CD4-positive, alpha-beta memory T cell (primary cell): Measurements from ENCODE around the gene PHC3. TPM values are rescaled to one million over a fixed set of nuclear protein-coding genes. Genes with fewer than 3 reads are reported as not detected.
"Not testable (repeated sequence)": the region's sequence is repeated elsewhere in the genome, so short reads cannot be mapped to it uniquely, and the experiment has no call there.

ENCODE experiments used
- CTCF ChIA-PET: fragments of 350-600 bp; sonication (Branson Sonifier 250); formaldehyde crosslinking; loops from one replicate; lab custom pipeline; 2021; ENCODE audit warnings: inconsistent platforms; ENCODE audit not compliant: partially characterized antibody; lab: Charles Lee
- POLR2A ChIA-PET: fragments of 350-600 bp; sonication (Branson Sonifier 250); formaldehyde crosslinking; loops from one replicate; lab custom pipeline; 2021; ENCODE audit not compliant: partially characterized antibody; lab: Charles Lee
- DNase-seq, 5 donors: peaks; one replicate each; pipeline versions ENCODE4 v3.0.0 to v3.0.0-alpha.2; 2020 to 2022; ENCODE audit warnings: mixed read lengths in 1 of 5
- H3K27ac ChIP-seq: one replicate; pipeline ENCODE4 v1.7.0; 2013; ENCODE audit warnings: low read depth, low read length
- H3K27me3 ChIP-seq: 2 replicates; pipeline ENCODE4 v1.7.0; 2013; ENCODE audit warnings: mild to moderate bottlenecking, low read length, moderate library complexity; ENCODE audit not compliant: insufficient read depth
- H3K36me3 ChIP-seq: 2 replicates; pipeline ENCODE4 v1.7.0; 2013; ENCODE audit warnings: mild to moderate bottlenecking, low read length, moderate library complexity; ENCODE audit not compliant: insufficient read depth
- H3K4me1 ChIP-seq: 2 replicates; pipeline ENCODE4 v1.7.0; 2013; ENCODE audit warnings: mild to moderate bottlenecking, low read length, moderate library complexity; ENCODE audit not compliant: insufficient read depth
- H3K4me3 ChIP-seq, 2 donors: one replicate each; pipeline ENCODE4 v1.7.0; 2013; ENCODE audit warnings: low read length in 2 of 2, mild to moderate bottlenecking in 1 of 2
- H3K9me3 ChIP-seq, 2 donors: one replicate each; pipeline ENCODE4 v1.7.0; 2013; ENCODE audit warnings: low read length in 2 of 2, control low read depth in 1 of 2; ENCODE audit not compliant: control insufficient read depth in 1 of 2
- H3K27ac Mint-ChIP-seq, 7 donors: one replicate each; pipeline ENCODE4 v1.8.0; 2020 to 2021; ENCODE audit warnings: mixed read lengths in 7 of 7, mild to moderate bottlenecking in 6 of 7, inconsistent platforms in 3 of 7, moderate library complexity in 3 of 7
- H3K27me3 Mint-ChIP-seq, 2 donors: one replicate each; pipeline ENCODE4 v1.8.0; 2020 to 2021; ENCODE audit warnings: mixed read lengths in 2 of 2
- H3K36me3 Mint-ChIP-seq, 2 donors: one replicate each; pipeline ENCODE4 v1.8.0; 2020 to 2021; ENCODE audit warnings: mixed read lengths in 2 of 2, inconsistent platforms in 1 of 2, mild to moderate bottlenecking in 1 of 2
- H3K4me1 Mint-ChIP-seq, 4 donors: one replicate each; pipeline ENCODE4 v1.8.0; 2020 to 2021; ENCODE audit warnings: mixed read lengths in 4 of 4, mild to moderate bottlenecking in 1 of 4
- H3K4me3 Mint-ChIP-seq, 8 donors: one replicate each; pipeline ENCODE4 v1.8.0; 2020 to 2021; ENCODE audit warnings: mixed read lengths in 8 of 8, mild to moderate bottlenecking in 7 of 8, moderate library complexity in 6 of 8, inconsistent platforms in 3 of 8
- H3K9me3 Mint-ChIP-seq, 8 donors: one replicate each; pipeline ENCODE4 v1.8.0; 2020 to 2021; ENCODE audit warnings: mixed read lengths in 8 of 8, mild to moderate bottlenecking in 5 of 8, inconsistent platforms in 3 of 8, moderate library complexity in 1 of 8
- intact Hi-C: fragments of 100-400 bp; cut with micrococcal nuclease; formaldehyde crosslinking; loops from one replicate; pipeline ENCODE4 v1.15.1; 2023
- polyA plus RNA-seq, 2 donors: library from polyadenylated mRNA; unstranded; fragments of 300-500 nt; fragmentation: Illumina TruSeq; gene quantifications; one replicate each; pipeline ENCODE4 v1.2.3, GENCODE V29; 2021
- total RNA-seq, 2 experiments: library from RNA; stranded (reverse); gene quantifications; one replicate each; pipeline ENCODE4 v1.2.3, GENCODE V29; 2021

The PHC3 gene
- total and polyA plus RNA-seq, 4 experiments from 2014 or later: 29.2 to 173 (median 116) TPM

DNA sequence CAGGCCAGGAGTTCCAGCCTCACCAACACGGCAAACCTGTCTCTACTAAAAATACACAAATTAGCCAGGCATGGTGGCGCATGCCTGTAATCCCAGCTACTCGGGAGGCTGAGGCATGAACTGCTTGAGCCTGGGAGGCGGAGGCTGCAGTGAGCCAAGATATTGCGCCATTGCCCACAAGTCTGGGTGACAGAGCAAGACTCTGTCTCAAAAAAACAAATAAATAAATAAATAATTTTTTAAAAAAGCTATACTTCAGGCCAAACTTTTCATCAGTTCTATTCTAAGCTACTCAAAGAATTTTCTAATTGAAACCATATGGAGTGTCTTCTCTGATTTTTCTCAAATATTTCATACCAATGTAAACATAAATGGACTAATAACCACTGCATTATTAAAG, 43.5 kb downstream of the PHC3 start:
- peaks cover 17% of the 10 kb centered on the region for H3K36me3 ChIP-seq
- H3K4me1 Mint-ChIP-seq: peaks cover 19 to 35% (median 27%) of the 10 kb centered on the region in 4 donors
- CTCF ChIA-PET: no interaction called here
- POLR2A ChIA-PET: interaction anchor here (1.4 kb wide), 1 partner anchor 41 kb away, joined by 3 read pairs; no protein-coding TSS in a partner anchor
- H3K27ac ChIP-seq: no peak overlapping the region
- peaks cover 0 to 2% (median 0%) of the 10 kb centered on the region in 8 donors for H3K9me3 Mint-ChIP-seq
- intact Hi-C loops: no loop called here
- H3K27me3 ChIP-seq: no peaks in the 10 kb centered on the region
- H3K27ac Mint-ChIP-seq: no peak overlapping the region
- no peaks in the 10 kb centered on the region for H3K9me3 ChIP-seq
- H3K4me1 ChIP-seq: no peaks in the 10 kb centered on the region
- no peaks in the 10 kb centered on the region for H3K27me3 Mint-ChIP-seq
- no peak for DNase-seq
- H3K4me3 ChIP-seq: no peak overlapping the region
- H3K4me3 Mint-ChIP-seq: no peak overlapping the region
- H3K36me3 Mint-ChIP-seq: peaks cover 52 to 53% of the 10 kb centered on the region in 2 donors

DNA sequence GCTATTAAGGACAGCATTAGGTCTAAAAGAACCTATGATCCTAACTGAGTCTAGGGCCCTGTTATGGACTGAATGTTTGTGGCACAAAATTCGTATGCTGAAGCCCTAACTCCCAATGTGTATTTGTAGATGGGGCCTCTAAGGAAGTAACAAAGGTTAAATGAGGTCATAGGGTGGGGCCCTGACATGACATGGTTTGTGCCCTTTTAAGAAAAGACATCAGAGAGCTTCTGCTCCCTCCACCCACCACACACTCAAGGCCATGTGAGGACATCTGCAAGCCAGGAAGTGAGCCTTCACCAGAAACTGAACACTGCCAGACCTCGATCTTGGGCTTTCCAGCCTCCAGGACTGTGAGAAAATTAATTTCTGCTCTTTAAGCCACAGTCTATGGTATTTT, 49.2 kb downstream of the PHC3 start:
- DNase-seq: no peak
- peaks cover 0 to 5% of the 10 kb centered on the region in 2 donors for H3K9me3 ChIP-seq
- no peak overlapping the region for H3K4me3 Mint-ChIP-seq
- H3K9me3 Mint-ChIP-seq: peaks cover 0 to 5% (median under 1%) of the 10 kb centered on the region in 8 donors
- no peak overlapping the region for H3K4me3 ChIP-seq
- no peaks in the 10 kb centered on the region for H3K27me3 ChIP-seq
- intact Hi-C loops: no loop called here
- H3K36me3 Mint-ChIP-seq: peaks cover 65 to 73% of the 10 kb centered on the region in 2 donors
- H3K27me3 Mint-ChIP-seq: no peaks in the 10 kb centered on the region
- CTCF ChIA-PET: no interaction called here
- H3K36me3 ChIP-seq: peaks cover 44% of the 10 kb centered on the region
- peaks cover 25 to 34% (median 30%) of the 10 kb centered on the region in 4 donors for H3K4me1 Mint-ChIP-seq
- peaks cover 19% of the 10 kb centered on the region for H3K4me1 ChIP-seq
- no peak overlapping the region for H3K27ac ChIP-seq
- POLR2A ChIA-PET: no interaction called here
- H3K27ac Mint-ChIP-seq: peak overlapping the region in 2 of 7 donors; percentile 22 to 25

DNA sequence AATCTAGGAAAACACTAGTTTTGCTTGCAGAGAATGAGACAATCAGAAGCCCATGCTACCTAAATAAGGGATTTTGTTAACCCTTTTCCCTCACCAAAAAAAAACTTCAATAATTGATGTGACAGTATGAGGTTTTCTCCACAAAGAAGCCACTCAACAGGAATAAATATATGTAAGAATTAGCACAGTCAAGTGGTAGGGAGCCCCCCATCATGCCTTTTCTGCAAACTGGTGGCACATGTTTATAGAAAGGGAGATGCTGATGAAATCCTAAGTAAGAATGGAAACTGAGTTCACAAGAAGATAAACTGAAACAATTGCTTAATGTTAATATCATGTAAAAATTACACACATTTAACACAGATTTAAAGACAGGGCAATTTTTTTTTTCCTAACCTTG, 51.0 kb downstream of the PHC3 start:
- Mint-ChIP-seq H3K27ac (peak overlapping the region in 2 of 7 donors; percentile 7 to 57), H3K27me3 (no peaks in the 10 kb centered on the region), H3K9me3 (peaks cover 0 to 5% (median under 1%) of the 10 kb centered on the region in 8 donors), H3K4me3 (no peak overlapping the region), H3K36me3 (peaks cover 51 to 62% of the 10 kb centered on the region in 2 donors), H3K4me1 (peaks cover 19 to 25% (median 23%) of the 10 kb centered on the region in 4 donors)
- intact Hi-C loops: no loop called here
- H3K27me3 ChIP-seq: no peaks in the 10 kb centered on the region
- peaks cover 23% of the 10 kb centered on the region for H3K4me1 ChIP-seq
- ChIA-PET POLR2A (no interaction called here), CTCF (no interaction called here)
- H3K4me3 ChIP-seq: no peak overlapping the region
- H3K9me3 ChIP-seq: peaks cover 0 to 5% of the 10 kb centered on the region in 2 donors
- no peak overlapping the region for H3K27ac ChIP-seq
- no peak for DNase-seq
- H3K36me3 ChIP-seq: peaks cover 34% of the 10 kb centered on the region

DNA sequence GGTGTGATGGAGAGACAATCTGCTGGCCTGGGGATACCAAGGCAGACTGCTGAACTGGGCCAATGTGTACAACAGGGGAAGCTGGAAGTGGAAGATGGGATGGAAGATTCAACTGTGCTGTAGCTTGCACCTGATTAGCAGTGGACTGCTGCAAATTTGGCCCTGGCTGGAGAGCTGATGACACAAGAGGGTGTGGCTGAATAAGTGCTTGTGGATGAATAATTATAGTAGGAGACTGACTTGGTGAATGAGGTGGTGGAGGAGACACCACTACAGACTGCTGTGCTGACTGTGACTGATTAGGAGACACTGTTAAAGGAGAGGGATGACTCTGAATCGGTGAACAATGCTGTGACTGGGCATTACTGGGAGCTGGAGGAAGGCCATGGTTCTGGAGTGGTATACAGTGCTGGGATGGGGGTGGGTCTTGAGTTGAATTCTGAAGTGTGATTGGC, 52.5 kb downstream of the PHC3 start:
- peaks cover 39 to 57% of the 10 kb centered on the region in 2 donors for H3K36me3 Mint-ChIP-seq
- peaks cover 19 to 25% (median 22%) of the 10 kb centered on the region in 4 donors for H3K4me1 Mint-ChIP-seq
- H3K9me3 Mint-ChIP-seq: peaks cover 0 to 5% (median under 1%) of the 10 kb centered on the region in 8 donors
- DNase-seq: no peak
- H3K36me3 ChIP-seq: peaks cover 33% of the 10 kb centered on the region
- ChIA-PET POLR2A (no interaction called here), CTCF (interaction anchor here (1.1 kb wide), 1 partner anchor 11 kb away, joined by 3 read pairs; no protein-coding TSS in a partner anchor)
- no peak overlapping the region for H3K27ac ChIP-seq
- peak overlapping the region; percentile 20 to 90 (median 75) for H3K27ac Mint-ChIP-seq
- intact Hi-C loops: no loop called here
- H3K4me1 ChIP-seq: peaks cover 23% of the 10 kb centered on the region
- peak overlapping the region in 6 of 8 donors; percentile 36 to 71 (median 63) for H3K4me3 Mint-ChIP-seq
- no peaks in the 10 kb centered on the region for H3K27me3 Mint-ChIP-seq
- no peaks in the 10 kb centered on the region for H3K27me3 ChIP-seq
- no peak overlapping the region for H3K4me3 ChIP-seq
- peaks cover 0 to 5% of the 10 kb centered on the region in 2 donors for H3K9me3 ChIP-seq

DNA sequence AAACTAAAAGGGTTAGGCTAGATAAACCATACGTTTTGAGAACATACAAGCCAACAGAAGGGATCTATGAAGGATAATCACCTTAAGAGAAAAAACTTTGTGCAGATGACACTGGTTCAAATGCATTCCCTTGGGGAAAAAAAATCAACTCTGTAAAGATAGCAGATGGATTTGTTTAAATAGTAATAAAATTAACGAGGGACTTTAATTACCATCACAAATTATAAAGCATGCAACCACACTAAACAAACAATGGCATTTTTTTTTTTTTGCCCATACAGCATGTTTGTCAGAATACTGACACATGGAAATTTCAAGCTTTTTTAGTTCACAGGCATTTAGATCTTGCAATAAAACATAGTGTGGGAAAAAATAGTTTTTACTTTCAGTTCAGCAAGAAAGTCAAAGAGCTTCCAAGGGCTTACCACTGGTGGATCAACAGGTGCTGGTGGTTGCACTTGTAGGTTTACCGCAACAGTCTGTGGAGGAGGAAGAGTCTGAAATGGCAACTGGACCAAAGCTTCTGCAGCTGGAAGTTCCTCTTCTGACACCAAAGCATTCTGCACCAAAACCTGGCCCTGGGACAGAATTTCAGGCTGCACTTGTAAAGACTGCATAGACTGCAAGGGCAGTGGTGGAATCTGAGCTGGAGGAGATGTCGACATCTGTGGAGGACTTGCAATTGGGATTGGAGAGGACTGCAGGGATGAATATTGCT, 53.1 kb downstream of the PHC3 start:
- no peaks in the 10 kb centered on the region for H3K27me3 ChIP-seq
- ChIA-PET POLR2A (no interaction called here), CTCF (interaction anchor here (1.1 kb wide), 1 partner anchor 11 kb away, joined by 3 read pairs; no protein-coding TSS in a partner anchor)
- H3K4me1 ChIP-seq: peaks cover 23% of the 10 kb centered on the region
- no peak overlapping the region for H3K4me3 ChIP-seq
- H3K36me3 ChIP-seq: peaks cover 29% of the 10 kb centered on the region
- H3K9me3 ChIP-seq: peaks cover 0 to 5% of the 10 kb centered on the region in 2 donors
- Mint-ChIP-seq H3K36me3 (peaks cover 34 to 52% of the 10 kb centered on the region in 2 donors), H3K27ac (peak overlapping the region; percentile 36 to 89 (median 62)), H3K4me1 (peaks cover 17 to 21% (median 21%) of the 10 kb centered on the region in 4 donors), H3K27me3 (no peaks in the 10 kb centered on the region), H3K9me3 (peaks cover 0 to 5% (median under 1%) of the 10 kb centered on the region in 8 donors), H3K4me3 (peak overlapping the region in 7 of 8 donors; percentile 32 to 71 (median 59))
- DNase-seq: peak in 2 of 5 donors; percentile 4 to 12
- no peak overlapping the region for H3K27ac ChIP-seq
- intact Hi-C loops: no loop called here

DNA sequence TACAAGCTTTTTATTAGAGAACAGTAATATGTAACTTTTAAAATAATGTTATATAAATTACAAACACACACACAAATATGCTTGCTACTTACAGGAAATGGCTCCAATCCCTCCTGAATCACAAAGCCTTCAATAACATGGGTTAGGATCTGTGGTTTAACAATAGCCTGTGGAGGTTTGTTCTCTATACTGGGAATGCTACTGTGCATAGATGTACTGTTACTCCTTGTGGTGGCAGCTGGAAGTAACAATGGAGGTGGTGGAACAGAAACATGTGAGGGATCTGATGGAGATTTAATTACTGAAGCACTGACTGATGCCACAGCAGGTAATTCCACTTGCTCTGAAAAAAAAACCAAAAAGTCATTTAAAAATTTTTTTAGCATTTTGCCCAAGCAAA, 64.4 kb downstream of the PHC3 start:
- H3K4me3 ChIP-seq: no peak overlapping the region
- POLR2A ChIA-PET: no interaction called here
- no peaks in the 10 kb centered on the region for H3K4me1 ChIP-seq
- H3K27ac Mint-ChIP-seq: peak overlapping the region in 1 of 7 donors; percentile 85
- H3K36me3 Mint-ChIP-seq: peaks cover 33 to 61% of the 10 kb centered on the region in 2 donors
- DNase-seq: no peak
- intact Hi-C loops: loop anchor here (10.0 kb wide), 1 partner anchor 352 kb away; the partner anchor contains the start of genes ACTRT3 and TERC
- no peak overlapping the region for H3K27ac ChIP-seq
- H3K27me3 Mint-ChIP-seq: no peaks in the 10 kb centered on the region
- H3K4me1 Mint-ChIP-seq: peaks cover 0 to 6% (median 3%) of the 10 kb centered on the region in 4 donors
- H3K4me3 Mint-ChIP-seq: no peak overlapping the region
- H3K36me3 ChIP-seq: peaks cover 74% of the 10 kb centered on the region
- H3K27me3 ChIP-seq: no peaks in the 10 kb centered on the region
- CTCF ChIA-PET: interaction anchor here (1.2 to 1.6 kb wide), 3 partner anchors 9 to 19 kb away, joined by 3 to 8 read pairs (median 4); no protein-coding TSS in a partner anchor
- peaks cover 0 to 1% (median 0%) of the 10 kb centered on the region in 8 donors for H3K9me3 Mint-ChIP-seq
- H3K9me3 ChIP-seq: no peaks in the 10 kb centered on the region

DNA sequence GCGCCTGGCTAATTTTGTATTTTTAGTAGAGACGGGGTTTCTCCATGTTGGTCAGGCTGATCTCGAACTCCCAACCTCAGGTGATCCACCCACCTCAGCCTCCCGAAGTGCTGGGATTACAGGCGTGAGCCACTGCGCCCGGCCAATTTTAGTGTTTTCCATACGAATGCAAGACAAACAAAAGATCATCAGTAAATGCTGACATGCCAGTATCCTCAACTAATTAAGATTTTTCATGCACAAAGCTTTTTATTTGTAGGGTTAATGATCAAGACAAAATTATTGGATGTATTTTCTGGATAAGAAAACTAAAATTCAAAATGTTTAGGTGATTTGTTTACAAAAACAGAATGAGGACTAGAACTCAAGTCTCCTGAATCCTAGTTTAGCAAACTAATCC, 67.4 kb downstream of the PHC3 start:
- Histone ChIP-seq H3K36me3 (peaks cover 54% of the 10 kb centered on the region), H3K4me1 (peaks cover 21% of the 10 kb centered on the region)
- Mint-ChIP-seq H3K4me1 (peaks cover 14 to 28% (median 15%) of the 10 kb centered on the region in 4 donors), H3K36me3 (peaks cover 38 to 56% of the 10 kb centered on the region in 2 donors)
- H3K4me3 ChIP-seq, H3K4me3 Mint-ChIP-seq, H3K9me3 ChIP-seq, H3K27ac ChIP-seq, POLR2A ChIA-PET, H3K27ac Mint-ChIP-seq, H3K27me3 Mint-ChIP-seq, H3K9me3 Mint-ChIP-seq, DNase-seq, H3K27me3 ChIP-seq, CTCF ChIA-PET: not testable (repeated sequence)
- intact Hi-C loops: loop anchor here (10.0 kb wide), 1 partner anchor 349 kb away; the partner anchor contains the start of genes ACTRT3 and TERC
